Transverse colon (tissue), 4 donors: ENCODE measurements around the gene CHERP.

Experiments used
- EP300 ChIP-seq: sonication (generic); formaldehyde crosslinking; IDR thresholded peaks from one replicate; pipeline ENCODE4 v1.6.1; 2017; ENCODE audit warnings: antibody characterized with exemption, low read depth
- POLR2AphosphoS5 ChIP-seq, 3 donors: sonication (generic); formaldehyde crosslinking; IDR thresholded peaks; one replicate each; pipeline ENCODE4 v1.6.1; 2016; ENCODE audit warnings: antibody characterized with exemption in 3 of 3
- TF ChIP-seq, protein P1 (sequence below), 5 experiments: fragments of 200-600 bp in 3 of 5; fragments of 450-650 bp in 2 of 5; sonication (generic) in 3 of 5; IDR thresholded peaks; 1 replicate in 2 of 5; 2 replicates in 3 of 5; pipeline ENCODE4 v1.5.1; 2016 to 2017; ENCODE audit warnings: antibody characterized with exemption in 5 of 5, inconsistent platforms in 3 of 5, mild to moderate bottlenecking in 2 of 5, moderate library complexity in 1 of 5

DNA sequence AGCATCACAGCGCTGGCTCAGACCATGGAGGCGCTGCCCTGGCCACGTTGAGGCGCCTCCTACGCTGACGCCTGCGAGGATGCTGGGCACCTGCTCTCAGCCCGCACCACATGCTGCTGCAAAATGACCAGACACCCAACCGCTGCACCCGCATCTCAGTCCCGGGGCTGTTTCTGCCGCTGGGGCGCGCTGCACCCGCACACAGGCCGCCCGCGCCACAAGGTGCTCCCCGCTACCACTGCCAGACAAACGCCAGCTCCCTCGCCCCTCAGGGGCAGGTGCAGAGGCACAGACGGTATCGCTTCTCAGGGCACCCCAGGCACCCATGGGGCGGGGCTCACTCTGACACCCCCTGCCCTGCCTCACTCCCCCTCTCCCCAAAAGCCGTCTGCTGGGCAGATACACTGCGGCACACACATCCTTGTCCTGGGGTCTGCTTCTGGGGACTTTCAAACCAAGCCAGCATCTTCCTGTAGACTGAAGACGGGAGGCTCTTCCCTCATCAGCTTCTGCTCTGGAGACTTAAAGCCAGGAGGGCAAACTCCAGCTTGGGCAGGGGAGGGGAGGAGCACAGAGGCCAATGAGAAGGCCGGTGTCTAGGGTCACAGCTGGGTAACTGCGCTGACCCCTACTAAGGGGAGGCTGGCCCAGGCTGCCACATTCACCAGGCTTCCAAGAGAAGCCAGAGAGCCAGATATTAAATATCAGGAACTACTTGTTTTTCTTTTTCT is 16.3 kb downstream of the CHERP start:
- TF ChIP-seq, protein P1, sequence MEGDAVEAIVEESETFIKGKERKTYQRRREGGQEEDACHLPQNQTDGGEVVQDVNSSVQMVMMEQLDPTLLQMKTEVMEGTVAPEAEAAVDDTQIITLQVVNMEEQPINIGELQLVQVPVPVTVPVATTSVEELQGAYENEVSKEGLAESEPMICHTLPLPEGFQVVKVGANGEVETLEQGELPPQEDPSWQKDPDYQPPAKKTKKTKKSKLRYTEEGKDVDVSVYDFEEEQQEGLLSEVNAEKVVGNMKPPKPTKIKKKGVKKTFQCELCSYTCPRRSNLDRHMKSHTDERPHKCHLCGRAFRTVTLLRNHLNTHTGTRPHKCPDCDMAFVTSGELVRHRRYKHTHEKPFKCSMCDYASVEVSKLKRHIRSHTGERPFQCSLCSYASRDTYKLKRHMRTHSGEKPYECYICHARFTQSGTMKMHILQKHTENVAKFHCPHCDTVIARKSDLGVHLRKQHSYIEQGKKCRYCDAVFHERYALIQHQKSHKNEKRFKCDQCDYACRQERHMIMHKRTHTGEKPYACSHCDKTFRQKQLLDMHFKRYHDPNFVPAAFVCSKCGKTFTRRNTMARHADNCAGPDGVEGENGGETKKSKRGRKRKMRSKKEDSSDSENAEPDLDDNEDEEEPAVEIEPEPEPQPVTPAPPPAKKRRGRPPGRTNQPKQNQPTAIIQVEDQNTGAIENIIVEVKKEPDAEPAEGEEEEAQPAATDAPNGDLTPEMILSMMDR (IDR thresholded peaks at IDR 0.05), result no peak
- TF ChIP-seq POLR2AphosphoS5 (IDR thresholded peaks at IDR 0.05), result no peak
- TF ChIP-seq EP300, result no peak
